Prostate gland (tissue), 2 donors: ENCODE results near the gene ANKRD23.
A peak's percentile ranks its signal among the peaks of the same experiment; 100 is the strongest.

ENCODE experiments used
- POLR2A ChIP-seq: fragments of 450-650 bp; IDR thresholded peaks from one replicate; pipeline ENCODE4 v1.6.1; 2016; ENCODE audit warnings: antibody characterized with exemption, mild to moderate bottlenecking
- TF ChIP-seq, protein P1 (sequence below), 4 experiments: fragments of 200-600 bp in 2 of 4; fragments of 450-650 bp in 2 of 4; sonication (generic) in 2 of 4; IDR thresholded peaks; 1 replicate in 3 of 4; 2 replicates in 1 of 4; pipeline ENCODE4 v1.5.1; 2016 to 2019; ENCODE audit warnings: antibody characterized with exemption in 4 of 4, mild to moderate bottlenecking in 2 of 4, moderate library complexity in 2 of 4

DNA sequence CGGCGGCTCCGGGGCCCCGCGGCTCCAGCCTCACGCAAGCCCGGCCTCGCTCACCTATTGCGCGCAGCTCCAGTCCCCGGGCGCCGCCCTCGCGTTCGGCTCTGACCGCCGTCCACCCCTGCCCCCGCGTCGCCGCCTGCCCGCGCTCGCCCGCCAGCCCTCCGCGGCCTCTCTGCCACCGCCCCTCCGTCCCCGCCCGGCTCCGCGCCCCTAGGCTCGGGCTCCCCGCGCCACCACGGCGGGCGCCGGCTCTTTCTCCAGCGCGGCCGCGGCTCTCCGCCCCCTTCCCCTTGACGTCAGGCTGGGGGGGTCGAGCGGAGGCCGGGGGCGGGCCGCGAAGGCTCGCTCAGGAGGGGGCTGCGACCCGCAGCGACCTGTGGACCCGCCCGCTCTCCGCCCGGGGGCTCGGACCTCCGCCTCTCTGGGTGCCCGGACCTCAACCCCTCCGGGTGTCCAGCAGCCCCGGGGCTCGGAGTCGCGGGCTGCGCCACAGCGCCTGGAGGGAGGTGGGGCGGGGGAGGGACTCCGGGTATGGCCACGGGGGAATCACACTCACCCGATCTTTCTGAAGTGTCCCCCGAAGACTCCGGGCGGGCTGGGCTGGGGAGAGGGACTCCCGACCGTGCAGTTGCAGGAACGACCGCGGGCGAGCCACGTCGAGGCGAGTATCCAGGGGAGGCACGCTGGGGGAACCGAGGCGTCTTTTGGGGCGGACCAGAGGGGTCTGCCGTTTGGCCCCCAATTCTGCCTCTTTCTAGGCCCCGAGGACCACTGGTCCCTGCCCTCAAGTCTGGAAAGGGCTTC lies 26.2 kb upstream of the ANKRD23 start, which contains the start of gene SEMA4C:
- TF ChIP-seq, protein P1, sequence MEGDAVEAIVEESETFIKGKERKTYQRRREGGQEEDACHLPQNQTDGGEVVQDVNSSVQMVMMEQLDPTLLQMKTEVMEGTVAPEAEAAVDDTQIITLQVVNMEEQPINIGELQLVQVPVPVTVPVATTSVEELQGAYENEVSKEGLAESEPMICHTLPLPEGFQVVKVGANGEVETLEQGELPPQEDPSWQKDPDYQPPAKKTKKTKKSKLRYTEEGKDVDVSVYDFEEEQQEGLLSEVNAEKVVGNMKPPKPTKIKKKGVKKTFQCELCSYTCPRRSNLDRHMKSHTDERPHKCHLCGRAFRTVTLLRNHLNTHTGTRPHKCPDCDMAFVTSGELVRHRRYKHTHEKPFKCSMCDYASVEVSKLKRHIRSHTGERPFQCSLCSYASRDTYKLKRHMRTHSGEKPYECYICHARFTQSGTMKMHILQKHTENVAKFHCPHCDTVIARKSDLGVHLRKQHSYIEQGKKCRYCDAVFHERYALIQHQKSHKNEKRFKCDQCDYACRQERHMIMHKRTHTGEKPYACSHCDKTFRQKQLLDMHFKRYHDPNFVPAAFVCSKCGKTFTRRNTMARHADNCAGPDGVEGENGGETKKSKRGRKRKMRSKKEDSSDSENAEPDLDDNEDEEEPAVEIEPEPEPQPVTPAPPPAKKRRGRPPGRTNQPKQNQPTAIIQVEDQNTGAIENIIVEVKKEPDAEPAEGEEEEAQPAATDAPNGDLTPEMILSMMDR (IDR thresholded peaks at IDR 0.05) = peak in 1 of 4 experiments; percentile 10
- TF ChIP-seq POLR2A = peak; percentile 87
